Kidney (tissue), 14 donors: ENCODE measurements around the gene KPNA1. TPM values are rescaled to one million over a fixed set of nuclear protein-coding genes. Genes with fewer than 3 reads are reported as not detected.

Experiments
- DNase-seq, 5 donors: peaks; one replicate each; pipeline ENCODE4 v3.0.0-alpha.2; 2013 to 2020
- FAIRE-seq: peaks from 2 replicates; lab custom pipeline; 2012; peaks lifted over from hg19 to GRCh38; lab: Jason Lieb, UNC
- H3K27ac ChIP-seq, 2 donors: one replicate each; pipeline ENCODE4 v1.7.0; 2013; ENCODE audit warnings: low read depth in 2 of 2, low read length in 2 of 2, inconsistent platforms in 1 of 2
- H3K27me3 ChIP-seq: one replicate; pipeline ENCODE4 v1.7.1; 2013; ENCODE audit warnings: low read length, inconsistent platforms; ENCODE audit not compliant: control insufficient read depth, insufficient read depth
- H3K36me3 ChIP-seq, 3 donors: one replicate each; pipeline versions ENCODE4 v1.7.0 to v1.7.1; 2013; ENCODE audit warnings: low read length in 3 of 3, control low read depth in 1 of 3, inconsistent platforms in 1 of 3; ENCODE audit not compliant: insufficient read depth in 3 of 3, control insufficient read depth in 2 of 3
- H3K4me1 ChIP-seq, 3 donors: one replicate each; pipeline versions ENCODE4 v1.7.0 to v1.7.1; 2013; ENCODE audit warnings: low read length in 3 of 3, inconsistent platforms in 1 of 3, low read depth in 1 of 3; ENCODE audit not compliant: control insufficient read depth in 2 of 3, insufficient read depth in 2 of 3
- H3K4me3 ChIP-seq, 3 donors: one replicate each; pipeline versions ENCODE4 v1.7.0 to v1.8.1; 2013; ENCODE audit warnings: low read length in 3 of 3, control low read depth in 1 of 3, inconsistent platforms in 1 of 3
- H3K9ac ChIP-seq, 3 donors: one replicate each; pipeline versions ENCODE4 v1.7.0 to v1.7.1; 2013; ENCODE audit warnings: low read length in 3 of 3, control low read depth in 1 of 3, inconsistent platforms in 1 of 3
- H3K9me3 ChIP-seq, 3 donors: one replicate each; pipeline versions ENCODE4 v1.7.0 to v1.7.1; 2013; ENCODE audit warnings: low read length in 3 of 3, control low read depth in 1 of 3, inconsistent platforms in 1 of 3; ENCODE audit not compliant: control insufficient read depth in 2 of 3, insufficient read depth in 1 of 3
- intact Hi-C: fragments of 100-400 bp; cut with DNase I; formaldehyde crosslinking; loops from one replicate; pipeline ENCODE4 v1.11.1; 2022
- polyA plus RNA-seq: library from polyadenylated mRNA; stranded (reverse); fragments of 350-450 nt; fragmentation: Illumina TruSeq; extraction: RNeasy Lipid Tissue Mini Kit (QIAGEN cat#74804); gene quantifications from one replicate; pipeline ENCODE4 v1.2.3, GENCODE V29; 2014; ENCODE audit warnings: low read depth, low replicate concordance; ENCODE audit not compliant: insufficient read depth
- total RNA-seq: library from RNA; stranded (reverse); fragmentation: NEBNext Ultra II Directional; extraction: Animal tissue kit (Norgen Biotek cat#: 25700); gene quantifications from one replicate; pipeline ENCODE4 v1.2.1, GENCODE V29; 2021
- TF ChIP-seq, protein P1 (sequence below): IDR thresholded peaks from 3 replicates; pipeline ENCODE4 v1.5.1; 2012; ENCODE audit warnings: mild to moderate bottlenecking, moderate library complexity, borderline replicate concordance; ENCODE audit not compliant: insufficient read depth; ENCODE audit errors: extremely low read depth
- donor health status: control.
- donor health status: control.
- donor health status: control.
- donor health status: control.
- donor health status: control.
- donor health status: DM: yes; HTN: yes; CAD: no.
- donor health status: Normal renal cell carcinoma (clear cell type).

The KPNA1 gene
- total and polyA plus RNA-seq, 2 donors from 2014 or later: 16.8 to 64.5 TPM

DNA sequence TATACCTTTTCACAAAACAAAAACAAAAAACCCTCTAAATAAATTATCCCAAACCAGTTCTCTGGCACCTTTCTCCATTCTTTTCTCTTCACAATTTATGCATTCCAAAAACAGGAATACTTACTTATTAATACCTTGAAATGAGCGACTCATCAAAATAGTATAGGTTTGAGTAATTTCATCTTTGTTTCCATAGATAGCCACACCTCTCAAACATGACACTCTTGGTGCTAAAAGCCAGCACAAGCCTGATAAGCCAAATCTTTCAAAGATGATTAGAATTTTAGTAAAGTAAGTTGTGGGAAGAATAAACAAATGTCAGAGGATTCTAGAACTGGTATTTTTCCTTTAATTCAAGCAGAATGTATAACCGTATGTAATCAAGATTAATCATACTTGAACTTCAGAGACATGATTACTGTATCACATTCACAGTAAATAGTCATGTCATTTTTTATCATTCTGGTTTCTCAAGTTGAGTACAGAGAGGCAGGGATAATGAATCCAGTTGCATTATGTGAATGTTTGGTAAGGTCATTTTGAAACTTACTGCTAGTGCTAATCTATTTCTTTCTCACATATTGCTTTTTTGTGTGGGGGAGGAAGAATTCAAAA lies 86.8 kb downstream of the KPNA1 start:
- TF ChIP-seq, protein P1, sequence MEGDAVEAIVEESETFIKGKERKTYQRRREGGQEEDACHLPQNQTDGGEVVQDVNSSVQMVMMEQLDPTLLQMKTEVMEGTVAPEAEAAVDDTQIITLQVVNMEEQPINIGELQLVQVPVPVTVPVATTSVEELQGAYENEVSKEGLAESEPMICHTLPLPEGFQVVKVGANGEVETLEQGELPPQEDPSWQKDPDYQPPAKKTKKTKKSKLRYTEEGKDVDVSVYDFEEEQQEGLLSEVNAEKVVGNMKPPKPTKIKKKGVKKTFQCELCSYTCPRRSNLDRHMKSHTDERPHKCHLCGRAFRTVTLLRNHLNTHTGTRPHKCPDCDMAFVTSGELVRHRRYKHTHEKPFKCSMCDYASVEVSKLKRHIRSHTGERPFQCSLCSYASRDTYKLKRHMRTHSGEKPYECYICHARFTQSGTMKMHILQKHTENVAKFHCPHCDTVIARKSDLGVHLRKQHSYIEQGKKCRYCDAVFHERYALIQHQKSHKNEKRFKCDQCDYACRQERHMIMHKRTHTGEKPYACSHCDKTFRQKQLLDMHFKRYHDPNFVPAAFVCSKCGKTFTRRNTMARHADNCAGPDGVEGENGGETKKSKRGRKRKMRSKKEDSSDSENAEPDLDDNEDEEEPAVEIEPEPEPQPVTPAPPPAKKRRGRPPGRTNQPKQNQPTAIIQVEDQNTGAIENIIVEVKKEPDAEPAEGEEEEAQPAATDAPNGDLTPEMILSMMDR: no peak
- FAIRE-seq (no peak), DNase-seq (no peak)
- H3K9ac ChIP-seq: no peak overlapping the region
- H3K36me3 ChIP-seq: peaks cover 2 to 19% (median 17%) of the 10 kb centered on the region in 3 donors
- H3K4me3 ChIP-seq: no peak overlapping the region
- no peaks in the 10 kb centered on the region for H3K4me1 ChIP-seq
- intact Hi-C loops: no loop called here
- H3K27me3 ChIP-seq: no peaks in the 10 kb centered on the region
- H3K9me3 ChIP-seq: no peaks in the 10 kb centered on the region
- no peak overlapping the region for H3K27ac ChIP-seq

DNA sequence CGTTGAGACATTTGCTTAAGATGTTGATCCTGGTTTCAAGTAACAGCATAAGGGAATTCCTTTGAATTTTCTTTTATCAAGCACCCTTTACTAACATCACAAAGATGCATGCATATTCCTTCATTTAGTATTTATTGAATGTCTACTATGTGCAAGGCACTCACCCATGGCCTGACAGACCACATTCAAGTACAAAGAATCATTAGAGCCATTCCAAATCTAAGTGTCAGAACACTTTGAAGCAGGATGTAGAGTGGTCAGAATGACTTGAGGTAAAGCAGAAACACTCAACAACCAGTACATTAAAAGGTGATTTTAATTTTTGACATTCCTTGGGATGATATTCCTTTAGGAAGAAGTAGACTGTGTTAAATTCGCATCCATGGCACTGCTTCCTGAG lies 92.9 kb downstream of the KPNA1 start:
- intact Hi-C loops: no loop called here
- H3K36me3 ChIP-seq: peaks cover 4 to 20% (median 19%) of the 10 kb centered on the region in 3 donors
- peaks cover 0 to 4% (median 2%) of the 10 kb centered on the region in 3 donors for H3K4me1 ChIP-seq
- no peaks in the 10 kb centered on the region for H3K27me3 ChIP-seq
- H3K4me3 ChIP-seq: no peak overlapping the region
- no peak overlapping the region for H3K9ac ChIP-seq
- H3K9me3 ChIP-seq: no peaks in the 10 kb centered on the region
- DNase-seq (no peak), FAIRE-seq (no peak)
- TF ChIP-seq, protein P1: no peak
- no peak overlapping the region for H3K27ac ChIP-seq

DNA sequence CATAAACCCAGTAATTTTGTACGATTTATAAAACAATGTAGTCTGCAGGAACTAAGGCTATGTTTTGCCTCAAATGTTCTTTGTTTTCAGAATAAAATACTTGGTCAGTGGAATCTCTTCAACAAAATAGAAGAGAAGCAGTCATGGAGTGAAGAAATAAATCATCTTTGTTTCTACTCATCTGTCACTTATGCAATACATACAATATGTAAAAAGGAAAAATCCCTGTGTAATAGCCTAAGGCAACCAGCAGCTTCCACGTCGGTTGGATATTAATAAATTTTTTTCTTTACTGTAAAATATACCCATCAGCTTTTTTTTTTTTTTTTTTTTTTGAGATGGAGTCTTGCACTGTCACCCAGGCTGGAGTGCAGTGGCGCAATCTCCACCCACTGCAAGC lies 93.6 kb downstream of the KPNA1 start:
- DNase-seq (no peak), FAIRE-seq (no peak)
- Histone ChIP-seq H3K27me3 (no peaks in the 10 kb centered on the region), H3K4me3 (no peak overlapping the region), H3K9me3 (no peaks in the 10 kb centered on the region), H3K4me1 (peaks cover 0 to 9% (median 2%) of the 10 kb centered on the region in 3 donors), H3K9ac (no peak overlapping the region), H3K36me3 (peaks cover 2 to 13% (median 11%) of the 10 kb centered on the region in 3 donors), H3K27ac (no peak overlapping the region)
- intact Hi-C loops: no loop called here
- TF ChIP-seq, protein P1: no peak
